Measurements from ENCODE around the gene RUBCN.
A peak's percentile ranks its signal among the peaks of the same experiment; 100 is the strongest.
"Not testable (repeated sequence)": the region's sequence is repeated elsewhere in the genome, so short reads cannot be mapped to it uniquely, and the experiment has no call there.

Gene RUBCN

DNA sequence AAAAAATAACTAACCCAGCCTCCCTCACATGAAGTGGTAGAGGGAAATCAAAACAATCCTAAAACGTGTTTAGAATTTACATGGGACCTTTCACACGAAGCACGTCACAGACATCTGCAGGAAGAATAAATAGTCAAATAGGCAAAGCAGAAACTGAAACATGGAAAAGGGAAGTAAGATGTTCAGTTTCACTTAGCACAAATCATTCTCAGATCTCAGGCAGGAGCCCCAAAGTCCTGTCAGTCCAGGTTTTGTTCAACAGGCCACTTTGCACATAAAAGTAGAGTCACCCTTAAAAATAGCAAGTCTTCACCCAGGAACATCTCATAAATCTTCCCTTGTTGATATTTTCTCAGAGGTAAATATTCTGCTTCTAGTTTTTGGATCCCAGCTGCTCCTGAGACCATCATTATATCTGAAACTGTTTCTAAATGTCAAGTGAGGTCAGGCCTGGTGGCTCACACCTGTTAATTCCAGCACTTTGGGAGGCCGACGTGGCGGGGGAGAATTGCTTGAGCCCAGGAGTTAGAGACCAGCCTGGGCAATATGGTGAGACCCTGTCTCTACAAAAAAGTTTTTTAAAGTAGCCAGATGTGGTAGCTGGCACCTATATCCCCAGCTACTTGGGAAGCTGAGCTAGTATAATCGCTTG lies 1.9 kb downstream of the RUBCN start:
- DNase-seq (ENCODE audit: low read depth): no peak

DNA sequence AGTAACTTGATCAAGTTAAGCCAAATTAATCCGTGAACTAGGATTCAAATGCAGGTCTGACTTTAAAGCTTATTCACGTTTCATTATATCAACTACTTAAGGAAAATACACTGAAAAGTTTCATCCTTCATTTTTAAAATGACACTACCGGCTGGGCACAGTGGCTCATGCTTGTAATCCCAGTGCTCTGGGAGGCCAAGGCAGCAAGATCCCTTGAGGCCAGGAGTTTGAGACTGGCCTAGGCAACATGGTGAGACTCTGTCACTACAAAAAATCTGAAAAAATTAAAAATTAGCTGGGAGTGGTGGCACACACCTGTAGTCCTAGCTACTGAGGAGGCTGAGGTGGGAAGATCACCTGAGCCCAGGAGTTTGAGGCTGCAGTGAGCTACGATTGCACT lies 3.7 kb downstream of the RUBCN start:
- no peak for DNase-seq (ENCODE audit: low read depth)

DNA sequence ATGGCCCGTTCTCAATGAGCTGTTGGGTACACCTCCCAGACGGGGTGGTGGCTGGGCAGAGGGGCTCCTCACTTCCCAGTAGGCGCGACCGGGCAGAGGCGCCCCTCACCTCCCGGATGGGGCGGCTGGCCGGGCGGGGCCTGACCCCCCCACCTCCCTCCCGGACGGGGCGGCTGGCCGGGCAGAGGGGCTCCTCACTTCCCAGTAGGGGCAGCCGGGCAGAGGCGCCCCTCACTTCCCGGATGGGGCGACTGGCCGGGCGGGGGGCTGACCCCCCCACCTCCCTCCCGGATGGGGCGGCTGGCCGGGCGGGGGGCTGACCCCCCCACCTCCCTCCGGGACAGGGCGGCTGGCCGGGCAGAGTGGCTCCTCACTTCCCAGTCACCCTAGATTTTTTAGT lies 5.2 kb downstream of the RUBCN start:
- not testable (repeated sequence) for DNase-seq (ENCODE audit: low read depth)

DNA sequence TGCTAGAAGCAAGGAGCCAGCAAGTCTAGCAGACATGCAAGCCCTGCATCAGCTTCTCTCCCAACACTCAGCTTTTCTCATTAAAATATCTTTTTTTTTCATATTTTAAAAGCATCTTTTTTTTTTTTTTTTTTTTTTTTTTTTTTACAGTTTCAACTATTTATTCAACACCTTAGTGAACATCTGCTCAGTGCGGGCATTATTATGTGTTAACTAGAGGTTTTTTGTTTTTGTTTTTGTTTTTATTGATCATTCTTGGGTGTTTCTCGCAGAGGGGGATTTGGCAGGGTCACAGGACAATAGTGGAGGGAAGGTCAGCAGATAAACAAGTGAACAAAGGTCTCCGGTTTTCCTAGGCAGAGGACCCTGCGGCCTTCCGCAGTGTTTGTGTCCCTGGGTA lies 5.9 kb downstream of the RUBCN start:
- DNase-seq (ENCODE audit: low read depth): not testable (repeated sequence)

DNA sequence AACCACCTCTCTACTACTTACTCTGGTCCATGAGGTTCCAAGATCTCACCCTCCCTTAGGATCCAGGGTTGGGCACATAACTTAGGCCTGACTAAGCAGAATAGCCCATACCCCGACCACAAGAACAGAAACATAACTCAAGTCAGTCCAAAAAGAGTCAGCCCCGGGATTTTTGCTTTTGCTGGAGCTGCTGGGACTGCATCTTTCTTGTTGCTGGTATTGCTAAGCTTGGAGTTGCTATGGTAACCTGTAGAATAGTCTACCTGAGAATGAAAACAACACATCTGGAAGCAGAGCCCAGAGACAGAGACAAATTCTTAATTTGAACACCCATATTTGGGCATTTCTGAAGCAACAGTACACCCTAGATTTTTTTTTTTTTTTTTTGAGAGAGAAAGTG lies 6.5 kb downstream of the RUBCN start:
- DNase-seq (ENCODE audit: low read depth): peak; percentile 44

DNA sequence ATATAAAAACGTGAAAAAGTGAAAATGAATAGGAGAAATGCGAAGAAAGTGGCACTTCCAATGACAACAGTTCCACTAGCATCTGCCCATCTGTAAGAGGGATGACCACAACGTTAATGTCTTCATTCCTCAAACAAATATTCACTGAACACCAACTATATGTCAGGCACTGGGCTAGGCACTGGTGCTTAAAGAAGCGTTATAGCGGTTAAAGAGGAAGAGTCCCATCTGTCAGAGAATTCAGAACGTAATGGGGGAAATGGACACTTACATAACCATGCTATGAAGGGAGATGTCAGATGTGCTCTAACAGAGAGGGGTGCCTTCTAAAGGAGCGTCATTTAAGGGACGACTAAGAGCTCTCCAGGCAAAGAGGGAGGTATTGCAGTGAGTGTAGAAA lies 8.2 kb downstream of the RUBCN start:
- no peak for DNase-seq (ENCODE audit: low read depth)

DNA sequence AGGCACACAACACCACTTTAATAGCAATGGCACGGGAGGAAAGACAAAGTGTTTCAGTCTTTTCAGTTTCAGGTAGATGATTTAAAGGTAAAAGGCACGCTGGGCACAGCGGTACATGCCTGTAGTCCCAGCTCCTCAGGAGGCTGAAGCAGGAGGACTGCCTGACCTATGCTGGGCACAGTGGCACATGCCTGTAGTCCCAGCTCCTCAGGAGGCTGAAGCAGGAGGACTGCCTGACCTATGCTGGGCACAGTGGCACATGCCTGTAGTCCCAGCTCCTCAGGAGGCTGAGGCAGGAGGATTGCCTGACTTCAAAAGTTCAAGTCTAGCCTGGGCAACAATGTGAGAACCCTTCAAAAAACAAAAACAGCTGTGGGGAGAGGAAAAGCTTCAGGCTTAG lies 8.8 kb downstream of the RUBCN start:
- DNase-seq (ENCODE audit: low read depth): not testable (repeated sequence)

DNA sequence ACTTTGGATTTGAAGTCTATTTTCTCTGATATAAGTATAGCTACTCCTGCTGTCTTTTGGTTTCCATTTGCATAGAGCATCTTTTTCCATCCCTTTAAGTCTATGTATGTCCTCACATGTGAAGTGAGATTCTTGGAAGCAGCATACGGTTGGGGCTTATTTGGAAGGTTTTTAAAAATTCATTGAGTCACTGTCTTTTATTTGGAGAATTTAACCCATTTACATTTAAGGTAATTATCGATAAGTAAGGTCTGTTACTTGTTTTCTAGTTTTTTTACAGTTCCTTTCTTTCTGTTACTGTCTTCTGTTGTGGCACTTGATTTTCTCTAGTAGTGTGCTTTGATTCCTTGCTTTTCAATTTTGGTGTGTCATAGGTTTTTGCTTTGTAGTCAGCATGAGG lies 14.0 kb downstream of the RUBCN start:
- DNase-seq (ENCODE audit: low read depth): no peak

DNA sequence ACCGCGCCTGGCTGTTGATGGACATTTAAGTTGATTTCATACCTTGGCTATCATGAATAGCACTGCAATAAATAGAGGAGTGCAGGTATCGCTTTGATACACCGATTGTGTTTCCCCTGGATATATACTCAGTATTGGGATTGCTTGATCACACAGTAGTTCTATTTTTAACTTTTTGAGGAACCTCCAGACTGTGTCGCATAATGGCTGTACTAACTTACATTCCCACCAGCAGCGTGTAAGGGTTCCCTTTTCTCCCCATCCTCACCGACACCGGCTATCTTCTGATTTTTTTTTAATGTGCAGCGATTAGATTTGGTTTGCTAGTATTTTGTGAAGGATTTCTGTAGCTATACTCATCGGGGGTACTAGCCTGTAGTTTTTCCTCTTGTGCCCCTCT lies 16.0 kb downstream of the RUBCN start:
- DNase-seq (ENCODE audit: low read depth): no peak

DNA sequence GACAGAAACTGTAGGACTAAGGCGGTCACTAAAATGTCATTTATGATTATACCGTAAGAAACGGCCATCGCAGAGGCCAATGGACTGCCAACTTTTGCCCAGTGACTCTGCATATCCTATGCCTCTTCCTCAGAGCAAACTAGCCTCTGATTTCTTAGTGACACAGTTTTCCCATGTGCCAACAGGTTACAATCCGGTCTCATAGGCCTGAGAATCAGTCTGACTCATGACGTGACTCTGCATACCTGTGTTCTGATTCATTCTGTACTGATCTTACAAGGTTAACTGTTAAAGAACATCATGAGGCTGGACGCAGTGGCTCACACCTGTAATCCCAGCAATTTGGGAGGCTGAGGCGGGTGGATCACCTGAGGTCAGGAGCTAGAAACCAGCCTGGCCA lies 17.8 kb downstream of the RUBCN start:
- peak; percentile 13 for DNase-seq (ENCODE audit: low read depth)

DNA sequence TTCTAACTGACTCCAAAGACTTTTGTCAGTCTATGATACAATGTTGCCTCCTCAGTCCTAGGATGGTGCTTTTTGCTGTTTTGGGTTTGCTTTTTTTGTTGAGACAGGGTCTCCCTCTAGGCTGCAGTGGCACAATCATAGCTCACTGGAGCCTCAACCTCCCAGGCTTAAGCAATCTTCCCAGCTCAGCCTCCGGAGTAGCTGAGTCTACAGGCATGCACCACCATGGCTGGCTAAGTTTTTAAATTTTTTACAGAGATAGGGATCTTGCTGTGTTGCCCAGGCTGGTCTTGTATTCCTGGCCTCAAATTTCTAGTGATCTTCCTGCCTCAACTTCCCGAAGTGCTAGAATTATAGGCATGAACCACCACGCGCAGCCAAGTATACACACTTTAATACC lies 22.5 kb downstream of the RUBCN start:
- DNase-seq (ENCODE audit: low read depth): no peak

DNA sequence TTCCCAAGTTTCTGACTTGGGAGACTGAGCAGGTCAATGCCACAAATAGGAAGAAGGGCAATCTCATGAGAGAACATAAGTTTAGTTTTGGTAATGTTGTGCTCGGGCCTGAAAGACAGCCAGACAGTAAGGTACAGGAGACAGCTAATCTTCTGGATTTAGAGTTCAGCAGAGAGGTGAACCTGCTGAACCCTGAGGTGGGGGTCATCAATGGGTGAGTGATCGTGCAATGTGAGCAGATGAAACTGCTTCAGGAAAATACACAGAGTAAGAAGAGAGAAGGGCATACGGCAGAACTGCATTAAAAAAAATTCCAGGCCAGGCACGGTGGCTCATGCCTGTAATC lies 23.3 kb downstream of the RUBCN start:
- DNase-seq (ENCODE audit: low read depth): no peak

DNA sequence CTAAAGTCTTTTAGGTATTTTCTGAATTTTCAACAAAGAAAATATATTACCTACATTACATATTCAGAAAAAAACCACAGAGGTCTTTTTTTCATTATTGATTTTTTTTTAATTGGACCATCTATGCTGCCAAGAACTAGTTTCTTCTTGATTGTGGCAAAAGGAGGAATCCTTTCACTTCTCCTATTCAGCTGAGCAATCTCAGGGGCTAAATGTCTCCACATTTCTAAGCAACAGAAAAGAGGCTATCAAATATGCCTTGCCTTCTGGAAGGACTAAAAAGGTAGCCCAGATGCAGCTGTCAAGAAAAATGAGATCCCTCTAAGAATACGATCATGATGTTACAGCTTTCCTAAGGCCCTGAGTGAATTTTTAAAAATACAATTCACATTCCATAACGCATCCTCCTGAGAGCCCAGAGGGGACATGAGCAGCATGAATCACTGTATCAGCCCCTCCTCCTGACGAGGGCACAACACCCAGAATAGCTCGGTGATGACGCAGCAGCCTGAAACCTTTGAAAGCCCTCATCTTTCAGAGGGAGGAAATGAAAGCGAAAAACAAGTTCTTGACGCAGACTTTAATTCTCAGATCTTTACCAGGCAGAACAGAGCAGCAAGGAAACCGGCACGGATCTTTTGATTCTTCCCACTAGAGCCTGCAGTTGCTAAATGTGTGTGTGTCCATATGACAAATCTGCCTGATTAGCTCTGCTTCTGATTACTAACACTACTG lies 24.6 kb downstream of the RUBCN start:
- peak; percentile 92 for DNase-seq (ENCODE audit: low read depth)

DNA sequence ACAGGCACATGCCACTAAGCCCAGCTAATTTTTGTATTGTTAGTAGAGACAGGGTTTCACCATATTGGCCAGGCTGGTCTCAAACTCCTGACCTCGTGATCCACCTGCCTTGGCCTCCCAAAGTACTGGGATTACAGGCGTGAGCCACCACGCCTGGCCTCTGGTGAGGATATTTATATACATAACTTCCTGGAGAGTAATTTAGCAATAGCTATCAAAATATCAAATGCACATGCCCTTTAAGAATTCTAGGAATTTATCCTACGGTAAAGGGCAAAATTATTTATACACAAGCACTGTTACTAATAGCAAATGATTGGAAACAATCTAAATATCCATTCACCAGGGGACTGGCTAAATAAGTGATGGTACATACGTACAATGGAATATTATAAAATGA lies 25.7 kb downstream of the RUBCN start:
- not testable (repeated sequence) for DNase-seq (ENCODE audit: low read depth)

DNA sequence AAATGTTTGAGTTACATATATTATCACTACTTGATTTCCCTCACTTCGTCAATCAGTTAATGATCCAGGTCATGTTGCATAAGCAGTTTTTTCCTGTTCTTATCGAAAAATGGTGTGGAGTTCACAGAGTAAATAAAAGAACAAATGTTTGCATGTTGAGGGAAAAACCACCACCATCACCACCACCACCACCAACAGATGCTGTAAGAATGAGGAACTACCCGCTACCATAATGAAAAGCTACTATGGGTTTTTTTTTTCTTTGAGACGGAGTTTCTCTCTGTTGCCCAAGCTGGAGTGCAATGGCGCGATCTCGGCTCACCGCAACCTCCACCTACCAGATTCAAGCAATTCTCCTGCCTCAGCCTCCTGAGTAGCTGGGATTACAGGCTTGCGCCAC lies 27.6 kb downstream of the RUBCN start:
- DNase-seq (ENCODE audit: low read depth): no peak

DNA sequence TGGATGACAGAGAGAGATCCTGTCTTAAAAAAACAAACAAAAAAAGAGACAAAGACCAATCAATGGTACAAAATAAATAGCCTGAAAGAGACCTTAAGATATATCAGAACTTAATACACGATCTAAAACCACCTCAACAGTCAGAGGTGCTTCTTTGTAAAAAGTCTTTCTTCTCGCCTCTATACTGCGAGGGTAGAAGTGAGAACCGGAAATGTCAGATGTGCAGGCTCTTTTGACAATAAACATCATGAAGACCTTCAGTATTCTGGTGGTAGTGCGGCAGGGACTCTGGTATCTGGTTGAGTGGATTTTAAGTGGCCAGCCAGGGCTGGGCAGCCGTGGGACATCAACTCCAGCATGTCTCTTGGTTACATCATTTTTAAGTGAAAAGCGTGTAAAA lies 30.0 kb downstream of the RUBCN start:
- no peak for DNase-seq (ENCODE audit: low read depth)

DNA sequence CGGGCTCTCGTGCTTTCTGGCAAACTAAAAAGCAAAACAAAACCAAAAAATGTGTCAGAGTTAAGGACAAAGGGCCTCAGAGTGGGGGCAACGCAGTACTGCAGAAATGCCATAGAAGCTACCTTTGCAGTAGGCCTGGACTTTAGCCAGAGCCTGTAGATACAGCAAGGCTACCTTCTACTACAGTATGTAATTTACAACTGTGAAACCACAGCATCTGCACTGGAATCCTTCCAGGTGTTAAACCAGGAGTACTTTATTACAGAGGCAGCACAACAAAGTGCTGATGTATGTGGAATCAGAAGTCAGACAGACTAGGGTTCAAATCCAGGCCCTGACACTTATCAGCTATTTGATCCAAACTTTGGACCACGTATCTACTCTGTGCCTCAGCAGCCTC lies 34.9 kb downstream of the RUBCN start:
- DNase-seq (ENCODE audit: low read depth): no peak

DNA sequence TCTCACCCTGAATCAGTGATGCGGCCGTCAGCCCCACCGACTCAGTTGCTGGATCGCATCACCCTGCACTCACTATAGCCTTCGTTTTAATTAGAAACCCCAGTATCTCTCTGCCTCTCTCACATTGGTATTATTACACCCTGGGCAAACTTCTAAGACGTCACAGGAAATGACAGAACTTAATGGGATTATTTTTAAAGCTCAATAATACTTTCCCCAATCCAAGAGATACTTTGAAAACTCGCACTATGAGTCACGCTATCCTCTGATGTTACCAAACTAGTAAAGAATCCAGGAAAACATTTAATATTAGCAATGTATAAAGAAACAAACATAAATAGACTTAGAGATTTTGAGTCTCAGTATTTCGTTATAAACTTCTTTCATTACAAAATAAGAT lies 36.6 kb downstream of the RUBCN start:
- no peak for DNase-seq (ENCODE audit: low read depth)

DNA sequence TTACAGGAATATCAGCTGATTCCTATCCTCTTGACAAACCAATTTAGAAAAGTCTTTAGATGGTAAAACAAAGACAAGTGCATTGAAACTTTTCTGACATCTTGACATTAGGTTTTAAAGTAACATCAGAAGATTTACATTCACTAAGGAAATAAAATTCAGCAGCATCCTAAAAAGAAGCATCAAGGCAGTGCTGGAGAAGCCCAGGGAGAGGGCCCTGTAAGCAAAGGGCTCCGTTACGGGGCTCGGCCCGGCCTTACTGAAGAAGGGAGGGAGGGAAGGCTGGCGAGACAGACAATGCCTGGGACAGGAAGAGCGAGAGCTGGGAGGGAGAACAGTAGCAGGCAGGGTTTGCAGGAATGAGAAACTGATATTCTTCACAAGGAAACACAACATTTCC lies 39.3 kb downstream of the RUBCN start:
- no peak for DNase-seq (ENCODE audit: low read depth)

DNA sequence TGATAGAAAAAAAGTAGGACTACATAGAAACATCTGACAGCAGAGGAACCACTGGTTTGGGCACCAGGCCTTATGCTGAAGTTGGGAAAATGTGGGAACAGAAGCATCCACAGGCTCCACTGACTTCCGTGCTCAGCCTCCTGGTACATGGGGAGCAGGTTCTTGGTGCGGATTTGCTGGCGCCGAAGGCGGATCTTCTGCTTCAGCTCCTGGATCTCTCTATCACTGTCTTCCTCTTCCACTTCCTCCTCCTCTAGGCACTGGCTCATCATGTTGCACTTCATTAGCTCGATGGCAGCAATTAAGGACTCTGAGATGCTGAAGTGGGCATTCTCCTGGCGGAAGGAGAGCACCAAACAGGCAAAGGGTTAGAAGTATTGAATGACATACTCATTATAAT lies 42.5 kb downstream of the RUBCN start:
- DNase-seq (ENCODE audit: low read depth): no peak

DNA sequence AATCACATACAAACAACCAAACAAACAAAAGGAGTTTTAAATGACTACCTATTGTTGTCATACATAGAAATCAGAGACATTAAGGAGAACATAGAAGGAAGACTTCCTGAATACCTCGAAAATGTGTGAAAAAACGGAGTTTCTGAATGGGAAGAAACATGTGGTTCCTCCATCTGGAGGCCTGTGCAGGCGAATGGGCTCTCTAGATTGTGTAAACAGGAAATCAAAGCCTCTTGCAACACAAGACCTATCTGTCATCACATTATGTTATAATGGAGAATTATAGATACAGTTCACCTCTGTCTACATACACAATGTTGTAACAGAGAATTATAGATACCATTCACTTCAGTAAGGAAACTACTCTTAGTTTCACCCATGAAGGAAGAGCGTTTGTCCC lies 44.1 kb downstream of the RUBCN start:
- no peak for DNase-seq (ENCODE audit: low read depth)

DNA sequence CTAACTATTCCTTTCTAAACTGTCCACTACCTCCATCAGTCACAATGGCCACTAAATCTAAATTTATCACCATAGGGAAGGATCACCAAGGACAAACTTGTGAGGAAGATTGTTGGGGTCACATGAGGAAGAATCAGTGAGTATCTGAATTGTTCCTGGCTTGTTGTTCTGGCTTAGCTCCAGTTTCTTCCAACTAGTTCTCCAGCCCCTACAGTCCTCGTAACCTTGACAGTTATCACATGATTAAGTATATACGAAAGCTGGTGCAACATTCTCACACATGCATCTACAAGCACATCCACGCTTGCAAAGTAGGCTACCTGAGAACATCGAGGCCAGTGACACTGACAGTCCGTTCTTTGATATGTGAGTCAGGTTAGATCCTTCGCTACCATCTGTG lies 46.0 kb downstream of the RUBCN start:
- DNase-seq (ENCODE audit: low read depth): no peak

DNA sequence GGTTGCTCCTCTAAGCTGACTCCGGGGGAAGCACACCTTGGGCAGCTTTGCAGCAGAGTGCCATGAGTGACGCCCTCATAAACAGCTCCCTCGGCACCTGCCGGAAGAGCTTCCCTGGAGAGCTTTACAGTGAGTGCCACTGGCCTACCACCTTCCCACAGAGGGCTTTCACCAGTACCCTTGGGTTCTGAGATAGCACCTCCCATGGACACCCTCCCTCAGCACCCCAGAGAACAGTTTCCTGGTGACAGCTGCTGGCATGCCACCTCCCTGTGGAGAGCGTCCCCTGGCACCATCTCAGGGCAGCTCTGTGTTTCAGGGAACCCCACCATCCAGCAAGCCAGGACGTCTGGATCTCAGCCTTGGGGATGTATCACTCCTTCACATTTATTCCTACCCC lies 49.1 kb downstream of the RUBCN start:
- DNase-seq (ENCODE audit: low read depth): no peak

DNA sequence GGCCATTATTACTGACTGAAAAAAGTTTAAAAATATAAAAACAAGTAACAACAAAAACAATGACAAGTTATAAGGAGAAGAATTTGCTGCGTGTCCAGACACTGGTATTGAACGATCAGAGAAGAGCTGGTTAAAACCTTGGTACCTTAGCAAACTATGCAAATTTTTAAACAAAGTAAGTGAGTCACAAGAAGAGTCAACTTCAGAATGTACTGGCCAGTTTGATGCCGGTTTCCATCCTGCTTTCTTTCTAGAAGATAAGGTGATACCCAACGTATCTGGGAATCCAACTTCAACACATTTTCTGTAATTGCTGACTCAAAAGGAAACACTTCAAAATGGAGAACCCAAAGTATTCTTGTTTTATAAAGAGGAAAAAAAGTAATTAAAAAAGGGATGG lies 49.8 kb downstream of the RUBCN start:
- no peak for DNase-seq (ENCODE audit: low read depth)
